ENCODE measurements around the gene FAM124B.

FAM124B gene

GRCh38 chr2:224347176-224348051, 54.5 kb downstream of the FAM124B start:
- H3K4me3 ChIP-seq (ENCODE audit: low read depth in 1 of 2, low read length in 1 of 2): no peak overlapping the region
- no peaks in the 10 kb centered on the region for H3K4me1 ChIP-seq (ENCODE audit: control insufficient read depth in 1 of 2, insufficient read depth in 1 of 2, low read depth in 1 of 2, low read length in 1 of 2)
- no peak overlapping the region for H3K27ac ChIP-seq
- no peaks in the 10 kb centered on the region for H3K27me3 ChIP-seq
- no peaks in the 10 kb centered on the region for H3K9me3 ChIP-seq
- no peaks in the 10 kb centered on the region for H3K36me3 ChIP-seq
- TF ChIP-seq CTCF (IDR thresholded peaks at IDR 0.05): no peak

DNA sequence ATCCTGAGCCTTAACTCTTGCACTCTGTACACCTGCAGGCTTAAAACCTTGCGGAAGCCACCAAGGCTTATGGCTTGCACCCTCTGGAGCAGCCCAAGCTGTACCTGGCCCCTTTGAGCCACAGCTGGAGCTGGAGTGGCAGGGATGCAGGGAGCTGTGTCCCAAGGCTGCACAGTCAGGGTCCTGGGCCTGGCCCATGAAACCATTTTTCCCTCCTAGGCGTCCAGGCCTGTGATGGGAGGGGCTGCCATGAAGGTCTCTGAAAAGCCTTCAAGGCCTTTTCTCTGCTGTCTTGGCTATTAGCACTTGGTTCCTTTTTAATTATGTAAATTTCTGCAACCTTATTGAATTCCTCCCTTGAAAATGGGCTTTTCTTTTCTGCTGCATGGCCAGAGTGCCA, 56.4 kb downstream of the FAM124B start:
- Histone ChIP-seq H3K4me3 (ENCODE audit: low read depth in 1 of 2, low read length in 1 of 2) (no peak overlapping the region), H3K27me3 (no peaks in the 10 kb centered on the region), H3K9me3 (no peaks in the 10 kb centered on the region), H3K36me3 (no peaks in the 10 kb centered on the region), H3K27ac (no peak overlapping the region), H3K4me1 (ENCODE audit: control insufficient read depth in 1 of 2, insufficient read depth in 1 of 2, low read depth in 1 of 2, low read length in 1 of 2) (no peaks in the 10 kb centered on the region)
- TF ChIP-seq CTCF (IDR thresholded peaks at IDR 0.05): no peak

DNA sequence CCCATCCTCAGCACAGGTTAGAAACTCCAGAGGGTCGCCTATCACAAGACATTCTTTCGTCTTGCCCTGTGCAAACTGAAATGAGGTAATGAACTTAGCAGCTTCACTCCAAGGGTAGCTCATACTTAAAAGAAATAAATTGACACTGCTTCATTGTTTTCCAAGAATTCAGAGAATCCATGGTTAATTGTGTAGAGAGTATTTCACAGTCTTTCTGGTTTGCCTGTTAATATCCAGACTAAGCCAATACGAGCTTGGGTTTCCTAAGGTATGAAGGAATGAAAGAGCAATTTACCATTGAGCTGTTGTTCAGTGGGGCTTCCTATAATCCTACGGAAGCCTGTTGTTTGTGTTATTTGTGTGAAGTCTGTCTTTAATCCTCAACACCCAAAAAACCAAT, 58.7 kb downstream of the FAM124B start:
- H3K27ac ChIP-seq: no peak overlapping the region
- no peaks in the 10 kb centered on the region for H3K36me3 ChIP-seq
- H3K9me3 ChIP-seq: no peaks in the 10 kb centered on the region
- TF ChIP-seq CTCF (IDR thresholded peaks at IDR 0.05): no peak
- H3K4me3 ChIP-seq (ENCODE audit: low read depth in 1 of 2, low read length in 1 of 2): no peak overlapping the region
- H3K4me1 ChIP-seq (ENCODE audit: control insufficient read depth in 1 of 2, insufficient read depth in 1 of 2, low read depth in 1 of 2, low read length in 1 of 2): no peaks in the 10 kb centered on the region
- H3K27me3 ChIP-seq: no peaks in the 10 kb centered on the region

DNA sequence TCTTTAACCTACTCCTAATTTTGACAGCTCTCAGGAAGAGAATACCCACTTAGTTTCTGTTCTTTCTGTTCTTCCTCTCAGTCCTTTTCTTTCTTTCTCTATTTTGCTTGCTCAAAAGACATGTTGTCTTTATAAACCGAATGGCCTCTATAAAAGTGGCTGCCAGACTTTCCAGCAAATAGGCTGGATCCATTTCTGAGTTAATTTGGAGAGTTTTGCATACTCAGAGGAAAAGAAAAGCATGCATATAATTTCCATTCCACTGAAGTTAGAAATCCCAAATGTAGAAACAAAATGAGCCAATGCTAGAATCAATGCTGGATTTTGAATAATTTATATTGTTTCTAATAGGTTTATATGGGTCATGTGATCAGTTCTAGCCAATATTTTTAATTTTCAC, 65.9 kb downstream of the FAM124B start:
- Histone ChIP-seq H3K9me3 (no peaks in the 10 kb centered on the region), H3K27ac (no peak overlapping the region), H3K27me3 (no peaks in the 10 kb centered on the region), H3K4me3 (ENCODE audit: low read depth in 1 of 2, low read length in 1 of 2) (no peak overlapping the region), H3K36me3 (no peaks in the 10 kb centered on the region), H3K4me1 (ENCODE audit: control insufficient read depth in 1 of 2, insufficient read depth in 1 of 2, low read depth in 1 of 2, low read length in 1 of 2) (no peaks in the 10 kb centered on the region)
- no peak for TF ChIP-seq CTCF (IDR thresholded peaks at IDR 0.05)

GRCh38 chr2:224334726-224335125, 67.2 kb downstream of the FAM124B start:
- Histone ChIP-seq H3K4me3 (ENCODE audit: low read depth in 1 of 2, low read length in 1 of 2) (no peak overlapping the region), H3K4me1 (ENCODE audit: control insufficient read depth in 1 of 2, insufficient read depth in 1 of 2, low read depth in 1 of 2, low read length in 1 of 2) (no peaks in the 10 kb centered on the region), H3K27ac (no peak overlapping the region), H3K9me3 (no peaks in the 10 kb centered on the region), H3K36me3 (no peaks in the 10 kb centered on the region), H3K27me3 (no peaks in the 10 kb centered on the region)
- no peak for TF ChIP-seq CTCF (IDR thresholded peaks at IDR 0.05)
